ENCODE results near the gene TLR5.

The TLR5 gene

DNA sequence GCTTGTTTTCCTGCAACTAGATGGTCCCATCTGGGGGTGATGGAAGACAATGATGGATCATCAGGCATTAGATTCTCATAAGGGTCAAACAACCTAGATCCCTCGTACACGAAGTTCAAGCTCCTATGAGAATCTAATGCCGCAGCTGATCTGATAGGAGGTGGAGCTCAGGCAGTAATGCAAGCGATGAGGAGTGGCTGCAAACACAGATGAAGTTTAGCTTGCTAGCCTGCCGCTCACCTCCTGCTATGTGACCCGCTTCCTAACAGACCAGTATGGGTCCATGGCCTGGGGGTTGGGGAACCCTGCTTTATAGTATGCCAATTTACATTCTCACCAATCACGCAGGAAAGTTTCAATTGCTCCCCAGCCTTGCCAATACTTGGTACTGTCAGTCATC lies 37.5 kb downstream of the TLR5 start:
- no peak for DNase-seq

- DNase-seq: no peak
Observed at GRCh38 chr1:223102797-223103533, 40.1 kb downstream of the TLR5 start.

GRCh38 chr1:223097713-223098112 lies 45.3 kb downstream of the TLR5 start:
- no peak for DNase-seq

GRCh38 chr1:223095870-223096269 lies 47.2 kb downstream of the TLR5 start:
- DNase-seq: no peak

- DNase-seq: no peak
Observed at GRCh38 chr1:223091896-223092295, 51.2 kb downstream of the TLR5 start.

DNA sequence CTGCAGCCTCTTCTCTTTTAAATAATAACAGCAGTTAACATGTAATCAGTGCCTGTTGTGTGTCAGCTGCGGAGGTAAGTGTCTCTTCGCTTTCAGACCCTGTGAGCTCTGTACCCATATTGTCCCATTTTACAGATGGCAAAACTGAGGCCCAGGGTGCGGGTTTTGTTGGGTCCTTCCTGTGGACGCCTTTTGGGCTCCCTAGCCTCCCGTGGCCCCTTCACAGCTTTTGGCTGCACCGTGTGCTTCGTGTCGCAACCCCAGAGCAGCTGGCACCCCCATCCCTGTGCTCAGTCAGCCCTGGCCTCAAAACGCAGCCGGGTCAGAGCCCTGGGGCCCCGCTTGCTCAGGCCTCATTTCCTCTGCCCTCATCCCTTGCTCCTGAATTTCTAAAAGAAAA lies 53.8 kb downstream of the TLR5 start:
- no peak for DNase-seq

DNA sequence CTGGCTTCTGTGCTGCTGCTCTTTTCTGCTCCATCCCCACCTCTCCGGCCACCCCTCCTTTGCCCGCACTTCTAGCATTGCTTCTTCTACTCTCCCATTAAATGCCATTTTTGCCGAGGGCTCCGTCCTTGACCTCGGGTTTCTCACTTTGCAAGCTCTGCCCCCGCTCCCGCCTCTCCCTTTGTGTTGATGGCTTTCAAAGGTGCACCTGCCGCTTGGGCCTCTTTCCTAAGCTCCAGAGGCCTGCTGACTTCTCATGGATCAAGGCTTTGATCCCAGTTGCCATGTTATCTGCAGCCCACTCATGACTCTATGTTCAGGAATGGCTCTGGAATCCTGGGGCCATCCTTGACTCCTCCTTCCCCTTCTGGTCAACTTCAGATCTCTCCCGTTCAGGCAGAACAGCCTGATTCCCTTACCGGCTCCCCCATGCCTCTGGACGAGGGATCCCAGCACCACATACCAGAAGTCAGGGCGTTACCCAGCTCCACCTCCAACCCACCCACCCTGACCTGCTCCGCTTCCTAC lies 54.3 kb downstream of the TLR5 start:
- DNase-seq: no peak

DNA sequence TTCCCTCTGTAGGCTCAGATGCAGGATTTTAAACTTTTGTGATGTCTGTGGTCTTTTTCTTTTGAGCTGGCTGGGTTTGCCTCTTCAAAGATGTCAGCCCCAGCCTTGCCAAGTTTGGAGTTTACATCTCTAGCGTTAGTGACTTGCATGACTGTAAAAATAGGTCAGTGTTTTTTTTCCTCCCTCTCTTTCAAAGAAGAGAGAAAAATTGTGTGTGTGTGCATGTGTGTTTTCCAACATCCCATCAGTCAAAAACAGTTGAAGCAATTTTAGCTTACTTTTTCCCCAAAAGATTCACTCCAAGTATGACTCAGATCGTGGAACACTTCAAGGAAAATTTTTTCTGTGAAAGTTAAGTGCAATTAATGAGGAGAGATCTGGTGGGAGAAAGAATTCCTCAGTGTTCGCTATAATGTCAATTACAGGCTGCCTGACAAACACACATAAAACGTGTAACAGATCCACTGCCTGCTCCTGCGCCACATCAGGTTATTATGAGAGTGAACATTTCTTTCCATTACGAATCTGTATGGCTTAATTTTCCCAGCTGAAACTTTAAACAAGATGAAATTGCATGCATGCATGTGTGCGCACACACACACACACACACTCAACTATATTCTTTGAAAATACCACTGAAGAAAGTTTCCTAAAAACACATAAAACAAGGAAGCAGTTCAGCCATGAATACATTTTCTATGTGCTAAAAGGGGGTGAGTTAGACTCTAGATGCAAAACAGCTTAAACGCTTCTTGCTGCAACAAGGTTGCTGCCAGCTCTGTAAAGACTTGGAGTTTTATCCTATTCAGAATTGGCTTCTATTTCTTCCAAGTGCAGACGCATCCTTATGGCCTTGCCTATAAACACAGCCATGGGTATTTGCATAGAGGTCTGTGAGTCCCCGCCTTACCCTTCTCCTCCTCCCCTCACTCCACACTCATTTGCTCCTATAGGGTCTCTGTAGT lies 55.5 kb downstream of the TLR5 start:
- no peak for DNase-seq

- no peak for DNase-seq
Observed at GRCh38 chr1:223084464-223084866, 58.6 kb downstream of the TLR5 start.

DNA sequence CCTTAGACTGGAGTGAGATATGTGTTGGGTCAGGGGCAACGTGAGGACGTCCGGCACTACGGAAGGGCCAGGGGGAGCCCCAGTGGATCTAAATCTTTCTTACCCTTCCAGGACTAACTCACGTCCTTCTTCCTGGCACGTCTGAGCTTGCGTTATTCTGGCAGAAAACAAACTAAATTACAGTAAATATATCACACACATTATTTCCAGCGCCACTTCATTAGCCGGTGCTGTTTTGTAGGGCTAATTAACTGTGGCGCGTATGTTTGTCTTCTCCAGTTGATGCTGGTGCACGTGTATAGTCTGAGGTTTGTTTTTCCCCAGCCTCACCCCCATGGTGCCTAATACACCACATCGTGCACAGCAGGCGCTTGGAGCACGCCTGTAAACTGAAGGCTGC lies 59.2 kb downstream of the TLR5 start:
- no peak for DNase-seq

GRCh38 chr1:223082914-223083313 lies 60.1 kb downstream of the TLR5 start:
- DNase-seq: no peak

GRCh38 chr1:223081181-223081994 lies 61.7 kb downstream of the TLR5 start:
- peak; percentile 43 to 48 (median 46) for DNase-seq

GRCh38 chr1:223079498-223079897 lies 63.5 kb downstream of the TLR5 start:
- DNase-seq: no peak

DNA sequence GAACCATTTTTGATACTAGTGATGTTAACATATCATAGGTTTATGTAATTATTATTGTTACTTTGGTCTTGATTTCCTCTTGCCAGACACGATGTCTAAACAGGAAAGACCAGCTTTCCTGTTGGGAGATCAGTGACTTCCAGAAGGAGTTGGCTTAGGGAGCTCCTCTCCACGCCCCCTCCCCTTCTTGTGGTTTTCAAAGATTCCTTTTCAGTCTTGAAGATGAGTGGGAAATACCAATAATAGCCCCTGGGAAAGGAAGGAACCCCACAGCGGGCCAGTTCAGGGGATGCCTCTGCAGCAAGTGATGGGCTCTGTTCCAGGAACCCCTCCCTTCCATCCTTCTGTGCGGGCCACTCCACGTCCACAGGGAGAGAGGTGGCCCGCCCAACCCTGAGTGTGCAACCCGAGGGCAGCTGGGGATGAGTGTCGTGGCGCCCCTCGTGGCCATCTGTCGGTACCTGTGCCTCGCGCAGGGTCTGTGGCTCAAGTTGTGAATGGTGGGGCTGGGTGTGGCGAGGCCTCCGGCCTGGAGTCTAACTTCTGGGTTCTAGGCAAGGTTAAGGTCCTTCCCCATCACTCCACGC lies 65.7 kb downstream of the TLR5 start:
- no peak for DNase-seq

- no peak for DNase-seq
Observed at GRCh38 chr1:223076362-223076761, 66.7 kb downstream of the TLR5 start.

- DNase-seq: no peak
Observed at GRCh38 chr1:223075834-223076233, 67.2 kb downstream of the TLR5 start.

- DNase-seq: no peak
Observed at GRCh38 chr1:223074445-223075300, 68.4 kb downstream of the TLR5 start.

DNA sequence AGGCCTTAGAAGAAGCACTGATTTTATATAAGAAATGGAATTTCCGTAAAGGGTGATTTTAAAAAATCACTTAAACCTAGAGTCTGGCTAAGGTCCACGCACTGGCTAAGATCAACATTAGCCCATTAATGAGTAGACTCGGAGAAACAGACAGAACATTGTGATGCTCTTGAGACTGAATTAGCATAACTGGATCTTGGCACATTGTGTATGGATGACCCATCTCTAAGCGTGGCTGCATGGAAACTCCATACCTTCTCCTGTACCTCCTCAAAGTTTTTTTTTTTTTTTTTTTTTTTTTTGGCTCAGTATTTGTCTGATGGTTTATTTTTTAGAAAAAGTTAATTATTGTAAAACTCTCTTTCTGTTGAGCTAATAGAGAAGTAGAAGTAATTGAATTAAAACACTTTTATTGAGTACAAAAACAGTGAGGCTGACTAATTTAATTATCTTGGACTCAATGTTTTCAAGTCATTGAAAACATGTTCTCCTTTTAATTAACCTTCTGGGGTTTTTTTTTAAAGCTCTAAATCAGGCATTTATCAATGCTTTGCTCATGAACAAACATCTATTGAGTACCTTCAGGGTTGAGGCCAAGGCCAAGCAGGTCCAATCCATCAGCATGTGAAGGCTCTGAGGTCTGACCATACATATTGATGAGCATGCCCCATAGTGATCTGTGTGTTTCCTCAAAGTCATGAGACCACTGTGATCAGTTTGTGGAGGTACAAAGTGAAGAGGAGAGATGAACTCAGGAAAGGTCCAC lies 74.0 kb downstream of the TLR5 start:
- no peak for DNase-seq

GRCh38 chr1:223067914-223068313 lies 75.1 kb downstream of the TLR5 start:
- DNase-seq: no peak

GRCh38 chr1:223066415-223066814 lies 76.6 kb downstream of the TLR5 start:
- no peak for DNase-seq

GRCh38 chr1:223062177-223062576 lies 80.9 kb downstream of the TLR5 start:
- no peak for DNase-seq

Data from activated CD4-positive, CD25-positive, alpha-beta regulatory T cell (primary cell).